Measurements from ENCODE around the gene FHIT. TPM values are rescaled to one million over a fixed set of nuclear protein-coding genes. Genes with fewer than 3 reads are reported as not detected.

Gene FHIT
- total and polyA plus RNA-seq, 2 of the 4 experiments (the other 2 are of a cell fraction), result 0.07 TPM; not detected in 1

GRCh38 chr3:60716573-60716972 is 534.7 kb downstream of the FHIT start:
- no peak for TF ChIP-seq MAFK (IDR thresholded peaks at IDR 0.05; ENCODE audit: low read depth, low read length)
- peak; percentile 83 for TF ChIP-seq BHLHE40 (IDR thresholded peaks at IDR 0.05; ENCODE audit: low read depth, low read length)
- no CpG with 5 or more reads among the region's 3 CpGs for WGBS, 2 experiments (ENCODE audit: extremely low coverage in 2 of 2, insufficient read length in 1 of 2)
- DNase-seq, result peak; percentile 44
- H3K56ac ChIP-seq (ENCODE audit: extremely low read depth, insufficient read depth, low read length), result no peak overlapping the region
- no peak overlapping the region for H3K4me3 ChIP-seq (ENCODE audit: insufficient read depth, low read depth, low read length)
- H3K79me1 ChIP-seq (ENCODE audit: low read depth in 1 of 2, low read length in 2 of 2), result no peaks in the 10 kb centered on the region
- H4K20me1 ChIP-seq (ENCODE audit: insufficient read depth, low read length), result no peaks in the 10 kb centered on the region
- in situ Hi-C loops (cut with MboI; ENCODE audit: low sequenced_read_pairs) (no loop called here), dilution Hi-C loops (cut with HindIII; ENCODE audit: low sequenced_read_pairs, unreplicated experiment) (no loop called here), intact Hi-C loops (cut with micrococcal nuclease) (no loop called here)
- no peak overlapping the region for H2AK5ac ChIP-seq (ENCODE audit: low read depth, low read length)
- H2BK20ac ChIP-seq (ENCODE audit: low read depth, low read length), result no peak overlapping the region
- no peaks in the 10 kb centered on the region for H3K9me1 ChIP-seq (ENCODE audit: insufficient read depth, low read length)
- H3K4me1 ChIP-seq (ENCODE audit: control insufficient read depth, insufficient read depth, low read length), result no peaks in the 10 kb centered on the region
- CTCF ChIA-PET, result no interaction called here
- H2AK9ac ChIP-seq (replicated peaks; ENCODE audit: low read depth, low read length, poor library complexity), result no peak overlapping the region
- H2AFZ ChIP-seq (replicated peaks; ENCODE audit: low read length, poor library complexity), result no peak overlapping the region
- H3K23ac ChIP-seq (ENCODE audit: low read depth, low read length), result no peak overlapping the region
- no peaks in the 10 kb centered on the region for H3K36me3 ChIP-seq (ENCODE audit: control insufficient read depth, insufficient read depth, low read length)
- no peak overlapping the region for H2BK120ac ChIP-seq (ENCODE audit: low read depth, low read length)
- H3K4ac ChIP-seq (ENCODE audit: low read depth, low read length), result no peak overlapping the region
- H3K4me2 ChIP-seq (ENCODE audit: low read depth, low read length), result no peak overlapping the region
- no peaks in the 10 kb centered on the region for H3K9me3 ChIP-seq (ENCODE audit: control insufficient read depth, insufficient read depth, low read length)
- ATAC-seq (ENCODE audit: low read depth), result peak; percentile 60
- H3K18ac ChIP-seq (ENCODE audit: low read depth, low read length), result no peak overlapping the region
- no peak overlapping the region for H3K14ac ChIP-seq (replicated peaks; ENCODE audit: low read depth, low read length)
- H3K9ac ChIP-seq (ENCODE audit: low read depth, low read length), result no peak overlapping the region
- no peak overlapping the region for H2BK15ac ChIP-seq (ENCODE audit: low read depth, low read length)
- BruUV-seq (replicated peaks), result no TSS peak
- POLR2A ChIA-PET (ENCODE audit: unreplicated experiment), result no interaction called here
- H4K5ac ChIP-seq (ENCODE audit: low read depth, low read length), result no peak overlapping the region
- no peak overlapping the region for H4K8ac ChIP-seq (ENCODE audit: low read depth in 2 of 2, low read length in 2 of 2)
- H2BK5ac ChIP-seq (ENCODE audit: low read depth, low read length, poor library complexity, severe bottlenecking), result no peak overlapping the region
- H3K27ac ChIP-seq (ENCODE audit: insufficient read depth, low read length), result no peak overlapping the region
- H4K91ac ChIP-seq (ENCODE audit: insufficient read depth, low read depth, low read length), result no peak overlapping the region
- no peaks in the 10 kb centered on the region for H3K27me3 ChIP-seq (ENCODE audit: control insufficient read depth, insufficient read depth, low read length)
